ENCODE data around the gene MFSD1.

The MFSD1 gene

DNA sequence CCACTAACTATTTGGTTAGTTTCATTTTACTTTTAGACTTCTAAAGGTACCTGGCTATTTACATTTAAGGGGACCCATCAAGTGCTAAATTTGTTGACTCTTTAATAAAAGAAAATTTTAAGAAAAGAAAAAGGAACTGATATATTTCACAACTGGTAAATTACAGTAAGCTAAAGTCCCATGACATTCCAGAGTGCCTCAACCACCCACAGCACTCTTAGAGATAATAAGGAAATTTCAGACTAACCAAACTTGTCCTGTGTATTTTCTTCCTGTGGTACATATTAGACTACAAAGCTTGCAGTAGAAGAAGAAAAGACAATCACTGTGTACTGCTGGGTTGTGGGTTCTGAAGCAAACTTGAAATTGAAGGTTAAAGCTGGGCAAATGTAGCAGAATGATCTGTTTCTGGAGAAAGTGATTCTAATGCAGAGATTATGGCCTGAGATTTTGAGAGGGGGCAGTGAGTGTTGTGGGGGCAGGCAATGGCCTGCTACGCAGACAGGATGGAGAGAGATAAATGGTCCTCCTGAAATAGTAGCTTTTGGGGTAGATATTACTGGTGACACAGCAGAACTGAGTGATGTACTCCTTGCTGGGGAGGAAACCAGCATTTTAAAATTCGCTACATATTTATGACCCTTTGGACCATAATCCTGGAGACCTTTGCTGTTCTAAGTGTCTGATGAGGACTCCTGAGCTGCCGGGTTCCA, 24.5 kb upstream of the MFSD1 start:
- TF ChIP-seq, protein P1, sequence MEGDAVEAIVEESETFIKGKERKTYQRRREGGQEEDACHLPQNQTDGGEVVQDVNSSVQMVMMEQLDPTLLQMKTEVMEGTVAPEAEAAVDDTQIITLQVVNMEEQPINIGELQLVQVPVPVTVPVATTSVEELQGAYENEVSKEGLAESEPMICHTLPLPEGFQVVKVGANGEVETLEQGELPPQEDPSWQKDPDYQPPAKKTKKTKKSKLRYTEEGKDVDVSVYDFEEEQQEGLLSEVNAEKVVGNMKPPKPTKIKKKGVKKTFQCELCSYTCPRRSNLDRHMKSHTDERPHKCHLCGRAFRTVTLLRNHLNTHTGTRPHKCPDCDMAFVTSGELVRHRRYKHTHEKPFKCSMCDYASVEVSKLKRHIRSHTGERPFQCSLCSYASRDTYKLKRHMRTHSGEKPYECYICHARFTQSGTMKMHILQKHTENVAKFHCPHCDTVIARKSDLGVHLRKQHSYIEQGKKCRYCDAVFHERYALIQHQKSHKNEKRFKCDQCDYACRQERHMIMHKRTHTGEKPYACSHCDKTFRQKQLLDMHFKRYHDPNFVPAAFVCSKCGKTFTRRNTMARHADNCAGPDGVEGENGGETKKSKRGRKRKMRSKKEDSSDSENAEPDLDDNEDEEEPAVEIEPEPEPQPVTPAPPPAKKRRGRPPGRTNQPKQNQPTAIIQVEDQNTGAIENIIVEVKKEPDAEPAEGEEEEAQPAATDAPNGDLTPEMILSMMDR (IDR thresholded peaks at IDR 0.05; ENCODE audit: insufficient read depth, low read length, poor library complexity, severe bottlenecking) = no peak
- no peak overlapping the region for H3K4me3 ChIP-seq (replicated peaks; ENCODE audit: low read depth, low read length)
- DNase-seq (ENCODE audit: extremely low read depth, insufficient read length) = no peak
- no peaks in the 10 kb centered on the region for H3K36me3 ChIP-seq (ENCODE audit: control insufficient read depth, insufficient read depth, low read length)
- no peaks in the 10 kb centered on the region for H3K27me3 ChIP-seq (replicated peaks; ENCODE audit: control insufficient read depth, insufficient read depth, low read length)

DNA sequence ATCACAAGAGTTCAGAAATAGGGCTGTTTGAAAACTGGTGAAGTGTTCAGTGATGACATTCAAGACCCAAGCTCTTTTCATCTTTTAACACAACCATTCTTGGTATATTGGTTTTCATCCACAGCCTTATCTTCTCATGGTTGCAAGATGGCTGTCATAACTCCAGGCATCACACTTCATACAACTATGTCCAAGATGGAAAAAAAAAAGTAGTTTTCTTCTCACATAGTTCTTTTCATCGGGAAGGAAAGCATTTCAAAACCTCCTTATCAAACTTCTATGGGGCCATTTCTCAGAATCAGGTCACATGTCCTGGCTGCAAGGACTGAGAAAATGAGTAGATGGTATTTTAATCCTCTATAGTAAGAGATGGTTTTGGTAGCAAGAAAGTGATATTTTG, 21.1 kb upstream of the MFSD1 start:
- H3K36me3 ChIP-seq (ENCODE audit: control insufficient read depth, insufficient read depth, low read length) = no peaks in the 10 kb centered on the region
- TF ChIP-seq, protein P1 (IDR thresholded peaks at IDR 0.05; ENCODE audit: insufficient read depth, low read length, poor library complexity, severe bottlenecking) = no peak
- H3K4me3 ChIP-seq (replicated peaks; ENCODE audit: low read depth, low read length) = no peak overlapping the region
- no peak for DNase-seq (ENCODE audit: extremely low read depth, insufficient read length)
- no peaks in the 10 kb centered on the region for H3K27me3 ChIP-seq (replicated peaks; ENCODE audit: control insufficient read depth, insufficient read depth, low read length)

DNA sequence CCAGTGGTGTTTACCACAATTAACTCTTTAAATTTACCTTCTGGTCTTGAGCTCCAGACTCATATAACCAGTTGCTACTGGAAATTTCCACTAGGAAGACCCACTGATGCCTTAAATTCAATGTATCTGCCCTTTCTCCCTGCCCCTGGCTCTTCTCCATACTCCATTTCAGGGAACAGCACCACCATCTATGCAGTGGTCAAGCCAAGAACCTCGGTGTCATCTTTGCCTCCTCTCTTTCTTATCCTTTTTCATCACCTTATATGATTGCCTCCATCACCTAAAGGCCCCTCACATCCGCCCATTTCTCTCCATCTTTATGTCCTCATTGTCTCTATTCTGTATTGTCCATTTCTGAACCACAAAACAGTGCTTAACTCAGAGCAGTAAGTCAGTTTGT, 20.7 kb upstream of the MFSD1 start:
- TF ChIP-seq, protein P1 (IDR thresholded peaks at IDR 0.05; ENCODE audit: insufficient read depth, low read length, poor library complexity, severe bottlenecking) = no peak
- no peaks in the 10 kb centered on the region for H3K27me3 ChIP-seq (replicated peaks; ENCODE audit: control insufficient read depth, insufficient read depth, low read length)

DNA sequence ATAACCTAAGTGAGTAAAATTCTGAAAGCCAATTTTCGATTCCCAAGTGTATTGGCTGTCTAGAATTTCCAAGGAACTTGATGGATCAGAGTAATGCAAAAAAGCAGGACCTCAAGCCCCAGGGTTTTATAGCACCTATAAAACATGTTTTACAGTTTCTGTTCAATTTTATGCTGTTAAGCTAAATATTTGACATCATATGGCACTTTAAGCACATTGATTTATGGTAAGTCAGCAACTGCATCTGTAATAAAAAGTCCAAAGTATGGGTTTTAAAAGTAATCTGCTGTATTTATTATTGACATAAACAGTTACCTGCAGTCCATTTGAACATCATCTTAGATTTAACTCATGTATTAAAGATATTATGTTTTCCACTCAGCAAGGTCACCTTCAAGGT, 20.0 kb upstream of the MFSD1 start:
- Histone ChIP-seq H3K36me3 (ENCODE audit: control insufficient read depth, insufficient read depth, low read length) (no peaks in the 10 kb centered on the region), H3K4me3 (replicated peaks; ENCODE audit: low read depth, low read length) (no peak overlapping the region), H3K27me3 (replicated peaks; ENCODE audit: control insufficient read depth, insufficient read depth, low read length) (no peaks in the 10 kb centered on the region)
- TF ChIP-seq, protein P1 (IDR thresholded peaks at IDR 0.05; ENCODE audit: insufficient read depth, low read length, poor library complexity, severe bottlenecking) = no peak
- no peak for DNase-seq (ENCODE audit: extremely low read depth, insufficient read length)

More for the DNA sequence above, 20.7 kb upstream of the MFSD1 start:
- H3K4me3 ChIP-seq (replicated peaks; ENCODE audit: low read depth, low read length) = no peak overlapping the region
- DNase-seq (ENCODE audit: extremely low read depth, insufficient read length) = no peak
- no peaks in the 10 kb centered on the region for H3K36me3 ChIP-seq (ENCODE audit: control insufficient read depth, insufficient read depth, low read length)

DNA sequence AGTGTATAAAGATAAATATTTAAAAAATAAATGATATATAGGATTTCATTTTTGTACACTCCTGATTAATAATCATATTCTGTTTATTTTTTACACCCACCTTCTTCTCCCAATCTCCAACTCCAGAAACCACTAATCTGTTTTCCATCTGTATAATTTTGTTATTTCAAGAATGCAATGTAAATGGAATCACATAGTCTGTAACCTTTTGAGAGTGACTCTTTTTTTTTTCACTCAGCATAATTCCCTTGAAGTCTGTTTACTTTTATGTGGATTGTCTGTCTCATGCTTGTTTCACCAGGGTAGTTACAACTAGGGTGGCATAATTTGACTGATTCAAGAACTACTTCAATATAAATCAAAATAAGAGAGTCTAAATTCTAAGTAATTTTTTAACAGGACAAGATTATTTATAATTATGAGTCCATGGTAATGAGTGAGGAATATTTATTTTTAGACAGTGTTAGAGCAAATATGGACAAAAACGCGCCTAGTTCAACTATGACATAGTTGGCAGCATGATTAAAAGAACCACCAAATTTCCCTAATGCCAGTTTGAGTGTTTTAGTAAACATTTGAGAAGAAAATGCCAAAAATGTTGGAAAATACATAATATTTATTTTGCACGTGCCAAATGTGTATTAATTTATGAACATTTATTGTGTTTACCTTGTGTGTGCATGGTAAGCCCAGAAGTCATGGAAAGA, 19.4 kb upstream of the MFSD1 start:
- TF ChIP-seq, protein P1 (IDR thresholded peaks at IDR 0.05; ENCODE audit: insufficient read depth, low read length, poor library complexity, severe bottlenecking) = no peak
- Histone ChIP-seq H3K27me3 (replicated peaks; ENCODE audit: control insufficient read depth, insufficient read depth, low read length) (no peaks in the 10 kb centered on the region), H3K4me3 (replicated peaks; ENCODE audit: low read depth, low read length) (no peak overlapping the region), H3K36me3 (ENCODE audit: control insufficient read depth, insufficient read depth, low read length) (no peaks in the 10 kb centered on the region)
- no peak for DNase-seq (ENCODE audit: extremely low read depth, insufficient read length)
